Embryonic facial prominence (tissue), 1 donor: Measurements from ENCODE around the gene SLIT2.

Source experiments
- DNase-seq: peaks from one replicate; pipeline ENCODE4 v3.0.0-alpha.2; 2016; ENCODE audit errors: extremely low spot score

The SLIT2 gene

DNA sequence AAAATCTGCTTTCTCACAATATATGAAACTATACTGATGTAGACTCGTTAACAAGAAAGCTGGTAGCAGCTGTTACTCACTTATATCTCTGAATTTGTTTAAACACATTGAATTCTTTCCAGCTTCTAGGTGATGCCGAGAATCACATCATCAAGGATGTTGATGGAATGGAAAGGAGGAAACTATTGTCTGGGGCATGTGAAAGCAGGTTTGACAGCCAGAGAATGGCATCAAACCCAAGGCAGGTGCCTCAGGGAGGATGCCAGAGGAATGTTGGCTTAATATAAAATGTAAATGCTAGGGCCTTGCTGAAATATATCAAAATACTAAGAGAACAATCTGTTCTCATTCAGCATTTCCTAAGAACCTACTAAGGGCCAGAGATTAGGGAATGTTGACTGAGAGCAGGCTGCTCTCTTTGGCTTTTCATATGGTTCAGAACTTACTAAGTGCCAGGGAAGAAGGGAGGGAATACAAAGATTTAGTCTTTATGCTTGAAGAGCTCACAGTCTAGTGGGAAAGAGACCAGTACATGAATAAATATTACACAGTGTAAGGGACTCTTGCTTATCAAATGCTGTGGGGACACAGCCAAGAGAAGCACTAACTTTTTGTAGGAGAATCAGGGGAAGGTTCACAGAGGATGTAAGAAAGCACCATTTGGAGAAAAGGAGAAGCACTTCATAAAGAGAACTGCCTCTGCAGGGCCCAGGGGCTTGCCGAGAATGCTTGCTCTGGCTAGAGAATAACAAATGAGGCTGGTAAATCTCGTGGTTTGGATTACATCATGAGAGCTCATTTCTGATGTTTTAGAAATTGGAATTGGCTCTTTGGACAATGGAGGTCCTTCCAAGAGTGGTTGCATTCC lies 14.7 kb downstream of the SLIT2 start:
- no peak for DNase-seq

DNA sequence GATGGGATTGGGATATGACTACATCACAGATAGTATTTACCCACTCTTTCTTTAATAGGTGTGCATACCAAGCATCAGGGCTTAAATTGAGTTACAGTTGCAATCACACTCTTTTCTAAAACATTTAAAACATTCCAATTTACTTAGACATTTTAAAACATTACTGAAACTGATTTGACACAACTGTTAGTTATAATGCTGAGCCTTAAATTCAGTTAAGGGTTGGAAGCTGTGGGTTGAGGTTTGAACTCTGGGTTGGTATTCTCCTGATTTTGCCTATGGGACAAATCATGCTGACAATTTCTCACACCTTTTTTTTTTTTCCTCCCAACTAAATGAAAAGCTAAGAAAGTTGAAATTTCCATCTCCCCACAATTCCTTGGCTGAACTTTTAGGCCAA lies 16.3 kb downstream of the SLIT2 start:
- no peak for DNase-seq

DNA sequence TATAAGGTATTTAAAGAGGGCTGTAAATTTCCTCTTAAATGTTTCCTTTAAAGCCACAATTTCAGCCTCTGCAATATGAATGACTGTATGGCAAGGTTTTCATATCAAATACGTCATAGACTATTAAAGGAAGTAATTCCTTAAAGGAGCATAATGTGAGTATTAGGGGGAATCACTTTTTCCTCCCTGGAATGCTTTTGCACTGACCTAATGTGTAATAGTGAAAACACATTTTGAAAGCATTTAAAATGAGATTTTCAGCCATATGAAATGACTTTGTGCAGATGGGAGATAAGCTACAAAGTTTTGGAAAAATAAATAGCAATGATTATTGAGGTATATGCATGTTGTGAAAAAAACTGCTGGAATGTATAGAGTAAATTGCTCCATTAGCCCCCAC lies 17.6 kb downstream of the SLIT2 start:
- DNase-seq, result no peak

DNA sequence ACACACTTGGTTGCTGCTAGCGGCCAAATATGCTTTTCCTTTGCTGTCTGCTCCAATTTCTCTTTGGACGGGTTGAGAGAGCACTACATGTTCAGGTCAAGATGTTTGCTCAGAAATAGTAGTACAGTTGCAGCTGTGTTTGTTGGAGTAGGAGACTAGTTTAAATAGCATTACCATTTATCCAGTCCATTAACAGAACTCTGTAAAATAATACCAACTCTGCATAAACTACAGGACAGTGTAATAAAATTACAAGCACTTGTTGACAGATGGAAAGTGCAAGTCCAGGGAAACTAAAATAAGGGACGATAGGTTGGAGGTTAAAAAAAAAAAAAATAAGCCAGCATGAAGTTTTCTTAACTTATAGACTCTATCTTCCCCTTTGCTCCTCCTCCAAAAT lies 20.2 kb downstream of the SLIT2 start:
- DNase-seq, result no peak

DNA sequence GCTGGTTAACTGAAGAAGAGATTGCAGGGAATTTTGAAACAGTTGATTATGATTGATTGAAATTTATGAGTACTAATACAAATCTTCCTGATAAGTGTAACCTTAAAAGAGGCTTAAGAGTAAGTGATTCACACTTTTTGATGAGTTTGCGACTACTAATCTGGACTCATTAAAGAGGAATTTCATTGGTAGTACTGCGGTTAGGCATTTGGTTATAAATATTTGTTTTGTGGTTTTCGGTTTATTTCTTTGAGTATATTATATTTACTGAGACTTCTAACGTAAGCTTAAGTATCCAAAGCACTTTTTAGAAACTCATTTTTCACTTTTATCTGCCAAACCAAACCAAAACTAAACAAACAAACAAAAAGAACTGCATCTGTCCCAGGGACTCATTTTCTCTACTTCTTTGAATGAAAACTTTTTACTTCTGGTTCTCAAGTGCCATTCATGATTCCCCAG lies 20.7 kb downstream of the SLIT2 start:
- DNase-seq, result no peak

DNA sequence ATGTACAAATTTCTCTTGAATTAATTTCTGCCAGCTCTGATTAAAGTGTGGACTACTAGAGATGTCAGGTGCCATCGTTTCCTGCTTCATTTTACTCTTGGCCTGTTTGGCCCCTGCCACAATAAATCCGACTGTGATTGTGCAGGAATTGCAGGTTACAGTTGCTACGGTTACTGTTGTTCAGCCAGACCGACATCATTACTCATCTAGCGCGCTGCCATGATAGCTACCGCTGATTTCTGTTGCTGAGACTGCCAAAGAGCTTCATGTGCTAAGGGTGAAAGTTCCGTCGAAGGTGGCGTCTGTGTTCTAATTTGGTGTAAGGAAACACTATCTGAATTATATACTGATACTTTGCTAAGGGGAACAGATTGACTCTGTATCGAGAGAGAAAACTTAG lies 22.1 kb downstream of the SLIT2 start:
- no peak for DNase-seq

DNA sequence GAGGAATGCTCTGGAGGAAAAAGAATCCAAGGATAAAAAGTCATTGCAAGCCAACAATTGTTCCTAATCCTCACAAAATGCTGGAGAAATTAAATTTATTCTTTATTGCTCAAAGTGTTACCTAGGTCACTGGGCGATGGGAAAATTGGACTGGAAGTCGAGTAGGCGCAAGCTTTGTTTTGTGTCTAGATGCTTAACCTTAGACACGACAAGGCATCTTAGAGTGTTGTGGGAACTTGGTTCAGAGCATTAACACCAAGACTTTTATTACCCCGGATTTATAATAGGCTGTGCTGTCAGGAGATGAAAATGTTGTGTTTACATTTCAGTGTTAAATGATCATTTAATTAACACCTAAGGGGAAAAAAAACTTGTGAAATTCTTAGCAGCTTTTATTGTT lies 25.1 kb downstream of the SLIT2 start:
- DNase-seq, result no peak

DNA sequence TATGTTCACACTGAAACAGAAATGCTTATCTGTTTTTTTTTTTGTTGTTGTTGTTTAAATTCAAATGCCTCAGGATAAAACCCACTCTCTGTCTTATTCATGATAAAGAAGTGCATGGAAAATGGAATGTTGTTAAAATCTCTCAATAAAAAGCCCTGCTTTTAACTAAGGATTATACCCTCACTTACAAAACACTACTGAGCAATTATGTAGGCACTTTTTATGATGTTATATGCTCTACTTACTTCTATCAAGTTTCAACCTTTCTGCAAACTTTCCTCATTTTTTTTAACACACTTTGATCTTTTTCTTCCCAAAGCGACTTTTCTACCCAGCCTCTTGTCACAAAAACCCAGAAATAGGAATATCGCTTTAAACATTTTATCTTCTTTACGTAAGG lies 26.5 kb downstream of the SLIT2 start:
- no peak for DNase-seq

DNA sequence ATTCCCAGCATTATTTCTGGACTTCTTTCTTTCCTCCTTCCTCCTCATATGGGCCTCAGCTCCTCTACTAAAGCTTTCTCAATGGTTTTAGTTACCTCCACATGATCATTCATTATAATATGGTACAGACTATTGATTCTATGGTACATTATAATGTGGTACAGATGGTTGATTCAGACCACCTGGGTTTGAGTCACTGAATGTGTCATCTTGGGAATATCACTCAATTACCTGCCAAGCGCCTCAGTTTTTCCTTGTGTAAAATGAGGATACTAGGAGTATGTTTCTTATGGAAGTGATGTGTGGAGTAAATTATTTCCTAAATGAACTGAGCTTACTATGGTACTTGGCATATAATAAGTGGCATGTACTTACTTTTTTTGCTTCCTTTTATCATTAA lies 27.7 kb downstream of the SLIT2 start:
- no peak for DNase-seq

DNA sequence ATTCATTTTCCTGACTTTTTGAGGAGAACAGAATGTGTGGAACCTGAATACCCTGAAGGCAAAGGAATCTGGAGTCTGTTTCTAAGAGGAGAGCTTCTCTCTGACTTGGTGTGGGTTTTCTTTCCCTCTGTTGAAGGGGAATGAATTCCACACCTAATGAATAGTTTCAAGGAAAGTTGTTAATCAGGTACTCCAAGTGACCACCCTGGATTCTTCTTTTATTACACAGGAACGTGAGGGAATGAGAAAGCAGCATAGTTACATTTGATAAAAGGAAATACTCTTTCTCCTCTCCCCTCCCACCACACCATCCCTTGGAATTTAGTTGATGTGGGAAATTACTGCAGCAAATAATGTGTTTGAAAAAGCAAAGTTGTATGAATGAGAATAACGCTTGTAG lies 29.7 kb downstream of the SLIT2 start:
- DNase-seq, result no peak

DNA sequence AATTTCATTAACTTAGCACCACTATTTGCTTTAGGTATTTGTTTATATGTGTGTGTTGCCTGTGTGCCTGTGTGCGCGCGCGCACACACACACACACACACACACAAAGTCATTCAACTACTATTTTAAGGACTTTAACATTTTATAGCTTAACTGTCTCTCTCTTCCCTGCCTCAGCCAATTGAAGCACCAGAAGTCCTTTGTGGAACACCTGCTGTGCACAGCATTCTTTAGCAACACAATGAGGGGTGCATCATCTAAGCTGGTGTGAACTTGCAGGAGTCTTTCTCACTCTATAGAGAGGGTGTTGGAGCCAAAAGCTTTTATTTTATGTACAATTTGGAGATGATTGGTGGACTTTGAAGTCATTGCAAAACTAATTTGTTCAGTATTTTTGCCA lies 31.3 kb downstream of the SLIT2 start:
- no peak for DNase-seq

DNA sequence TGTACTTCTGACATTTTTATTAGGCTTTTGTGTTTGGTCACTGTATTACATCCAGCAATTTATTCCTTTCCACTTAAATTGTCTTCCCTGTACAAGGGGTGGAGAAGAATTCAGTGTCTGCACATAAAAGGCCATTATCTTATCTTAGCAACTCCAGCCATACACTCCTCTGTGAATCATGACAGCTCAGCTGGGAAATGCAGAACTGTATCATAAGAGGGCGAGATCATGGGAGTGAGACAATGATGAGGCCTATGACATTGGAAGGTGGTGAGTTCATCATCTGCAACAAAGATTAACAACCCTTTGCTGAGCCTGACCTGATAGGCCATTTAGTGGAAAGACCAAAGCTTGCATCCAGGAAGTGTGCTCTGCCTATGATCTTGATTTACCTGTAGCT lies 33.3 kb downstream of the SLIT2 start:
- DNase-seq, result no peak

DNA sequence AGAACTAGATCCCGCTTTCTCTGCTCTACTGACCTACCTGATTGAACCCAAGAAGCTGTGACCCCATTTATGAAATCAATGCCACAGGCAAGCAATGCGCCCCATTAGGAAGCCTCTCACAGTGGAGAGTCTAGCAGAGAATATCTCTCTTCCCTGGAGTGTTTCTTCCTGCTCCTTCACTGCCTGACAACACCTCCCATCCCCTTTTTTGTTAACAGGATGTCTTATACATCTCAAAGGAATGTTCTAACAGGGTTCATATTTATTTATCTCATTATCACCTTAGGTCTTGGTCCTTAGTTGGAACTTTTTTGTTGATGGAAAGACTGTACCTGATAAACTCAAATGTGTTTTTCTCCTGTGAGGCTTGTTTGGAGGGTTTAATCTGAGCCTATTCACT lies 35.5 kb downstream of the SLIT2 start:
- no peak for DNase-seq

DNA sequence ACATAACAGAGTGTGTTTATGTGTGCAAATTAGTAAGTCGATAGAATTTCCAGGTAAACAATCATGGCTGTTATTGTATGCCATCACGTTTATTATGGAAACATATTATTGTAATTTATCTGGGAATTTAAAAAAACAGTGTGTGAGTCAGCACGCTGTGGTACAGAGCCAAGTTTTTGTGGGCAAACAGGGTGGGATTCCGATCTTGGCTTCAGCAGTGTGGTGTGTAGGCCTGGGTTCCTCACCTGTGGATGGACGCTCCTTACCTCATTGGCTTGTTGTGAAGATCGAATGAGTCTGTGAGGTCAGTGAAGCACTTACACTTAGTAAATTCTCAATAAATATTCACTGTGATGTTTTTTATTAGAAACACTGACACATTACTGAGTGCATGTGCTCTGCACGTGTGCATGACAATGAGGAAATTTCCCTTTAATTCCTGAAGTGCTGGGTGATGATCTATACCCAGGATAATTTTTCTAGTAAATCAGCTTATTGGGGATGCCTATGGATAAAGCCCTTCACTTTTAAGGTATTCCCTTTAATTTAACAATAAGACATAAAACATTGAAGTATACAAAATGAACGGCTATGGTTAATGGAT lies 36.4 kb downstream of the SLIT2 start:
- no peak for DNase-seq

DNA sequence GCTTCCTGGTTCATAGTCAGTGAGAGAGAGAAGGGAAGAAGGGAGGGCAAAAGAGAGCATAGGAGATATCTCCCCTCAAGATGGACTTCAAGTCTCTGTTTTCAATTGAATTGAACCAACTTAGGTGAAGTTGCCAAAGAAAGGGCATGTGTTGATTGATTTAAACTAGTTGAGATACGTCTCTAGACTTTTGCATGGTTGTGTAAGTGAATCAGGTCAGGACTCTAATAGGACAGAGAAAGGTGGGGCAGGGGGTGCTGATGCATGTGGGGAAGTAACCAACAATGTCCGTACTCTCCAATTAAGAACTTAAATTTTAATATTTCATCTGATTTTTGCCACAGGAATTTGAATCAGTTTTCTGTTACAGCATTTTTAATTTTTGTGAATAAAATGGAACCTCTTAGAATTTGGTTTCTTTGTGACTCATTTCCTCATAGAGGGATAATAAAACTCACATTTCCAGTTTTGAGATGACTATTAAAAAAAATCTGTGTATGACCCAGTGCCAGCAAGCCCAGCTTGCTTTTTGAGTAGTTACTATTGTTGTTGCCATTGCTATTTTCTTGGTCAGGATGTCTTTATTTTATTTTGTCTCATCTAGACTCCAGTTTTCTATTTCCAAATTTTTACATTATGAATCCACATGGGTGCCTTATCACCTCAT lies 37.3 kb downstream of the SLIT2 start:
- DNase-seq, result no peak

DNA sequence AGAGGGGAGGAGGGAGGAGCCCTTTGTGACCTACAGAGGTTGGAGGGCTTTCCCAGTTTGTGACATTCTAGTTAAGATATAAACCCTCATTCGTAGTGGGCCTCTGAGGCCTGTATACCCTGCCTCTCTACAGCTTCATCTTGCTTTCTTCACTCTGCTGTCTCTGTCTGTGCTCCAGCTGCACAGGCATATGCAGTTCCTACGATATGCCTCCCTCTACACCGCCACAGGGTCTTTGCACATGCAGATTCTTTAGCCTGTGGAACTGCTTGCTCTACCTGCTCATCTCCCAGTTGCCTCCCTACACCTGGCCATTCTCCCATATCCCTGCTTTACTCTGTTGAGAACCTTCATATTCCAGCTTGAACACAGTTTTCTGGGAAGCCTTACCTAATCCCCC lies 38.1 kb downstream of the SLIT2 start:
- DNase-seq, result no peak

DNA sequence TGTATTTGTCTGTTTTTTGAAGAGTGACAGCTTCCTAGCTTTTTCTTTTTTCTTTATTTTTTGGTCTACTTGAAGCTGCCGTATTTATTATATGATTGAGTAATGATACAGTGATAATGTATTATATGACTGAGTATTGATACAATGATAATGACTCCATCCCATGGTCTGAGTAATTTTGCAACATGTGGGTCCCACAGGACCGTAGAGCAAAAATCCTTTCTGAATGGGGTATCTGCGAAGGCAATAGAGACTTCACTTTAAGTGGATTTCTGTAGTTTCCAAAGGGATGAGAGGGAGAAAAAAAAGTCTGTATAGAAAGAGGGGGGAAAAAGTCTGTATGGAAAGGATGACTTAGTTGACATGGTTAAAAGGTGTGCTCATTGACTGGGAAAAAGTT lies 41.0 kb downstream of the SLIT2 start:
- DNase-seq, result no peak

DNA sequence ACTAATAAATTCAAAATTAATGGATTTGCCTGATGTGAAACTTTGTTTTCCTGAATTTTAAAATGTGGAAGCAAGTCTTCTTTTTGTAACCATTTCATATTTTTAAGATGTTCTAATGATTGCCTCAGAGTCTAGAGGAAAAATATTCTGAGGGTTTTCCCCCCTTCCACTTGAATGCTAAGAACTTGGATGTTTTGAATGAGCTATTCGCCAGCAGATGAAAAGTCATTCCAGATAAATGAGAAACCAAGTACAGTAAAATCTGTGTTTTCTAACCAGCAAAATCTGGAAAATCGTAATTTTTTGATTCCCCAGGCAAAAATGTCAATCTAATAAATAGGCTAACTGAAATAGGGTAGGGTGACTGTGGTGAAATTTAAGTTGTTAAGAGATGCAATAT lies 45.6 kb downstream of the SLIT2 start:
- no peak for DNase-seq

DNA sequence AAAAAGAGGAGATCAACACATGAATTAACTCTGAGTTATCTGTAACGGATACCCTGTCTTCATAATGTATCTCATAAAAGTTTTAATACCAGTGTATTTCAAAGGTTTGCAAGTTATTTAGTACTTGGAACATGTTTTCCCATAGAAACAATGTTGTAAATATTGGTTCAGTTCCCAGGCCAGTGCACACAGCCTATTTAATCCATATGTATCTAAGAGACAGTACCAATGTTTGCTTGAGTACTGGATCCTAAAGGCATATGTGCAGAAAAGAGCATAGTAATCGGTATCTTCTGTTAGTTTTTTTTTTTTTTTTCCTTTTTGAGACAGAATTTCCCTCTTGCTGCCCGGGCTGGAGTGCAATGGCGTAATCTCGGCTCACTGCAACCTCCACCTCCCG lies 46.1 kb downstream of the SLIT2 start:
- DNase-seq, result no peak

DNA sequence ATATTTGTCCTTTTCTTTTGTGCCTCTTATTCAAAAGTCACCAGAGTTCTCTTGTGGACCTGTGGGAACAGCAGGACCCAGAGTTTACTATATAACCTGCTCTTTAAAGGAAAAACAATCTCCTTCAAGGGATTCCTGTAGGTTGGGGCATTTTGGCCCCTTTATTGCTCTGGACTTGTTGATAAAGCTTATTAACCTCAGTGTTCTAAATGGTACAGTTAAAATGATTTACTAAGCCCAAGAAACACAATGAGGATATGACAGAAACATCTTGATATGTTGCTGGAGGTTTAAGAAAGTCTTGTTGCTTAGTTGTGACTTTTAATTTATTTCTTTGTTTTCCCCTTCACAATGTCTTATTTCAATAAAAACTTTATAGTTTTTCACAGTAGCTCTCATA lies 46.8 kb downstream of the SLIT2 start:
- no peak for DNase-seq

DNA sequence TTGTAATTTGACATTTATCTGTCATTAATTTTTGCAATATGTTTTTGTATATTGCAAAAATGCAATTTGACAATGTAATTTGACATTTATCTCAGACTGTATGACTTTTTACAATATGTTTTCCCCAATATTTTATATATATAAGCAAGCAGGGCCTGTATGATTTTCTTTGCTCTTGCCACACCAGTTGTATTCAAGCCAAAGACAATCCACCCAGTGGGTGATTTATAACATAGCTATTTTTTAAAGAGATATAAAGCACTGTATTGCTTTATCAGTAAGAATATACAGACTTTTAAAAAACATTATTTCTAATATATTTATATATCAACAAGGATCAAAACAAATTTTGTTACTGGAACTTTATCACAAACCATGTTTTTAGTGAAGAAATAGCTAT lies 47.3 kb downstream of the SLIT2 start:
- no peak for DNase-seq

DNA sequence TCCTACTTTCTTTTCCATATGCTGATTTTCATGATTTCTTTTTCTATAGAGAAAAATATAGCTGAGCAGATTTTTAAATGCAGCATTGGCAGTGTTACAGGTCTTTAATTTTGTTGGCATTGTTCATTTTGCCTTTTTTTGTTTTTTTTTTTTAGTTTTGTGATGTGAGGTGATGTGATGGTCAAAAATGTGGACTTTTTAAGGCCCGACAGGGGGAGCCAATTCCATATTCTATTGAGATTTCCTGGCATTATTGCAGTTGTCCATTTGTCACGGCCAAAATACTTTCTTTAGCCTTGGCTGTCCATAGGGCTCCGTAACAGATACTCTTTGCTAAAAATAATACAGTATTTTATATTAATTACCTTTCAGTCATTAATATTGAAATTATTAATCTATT lies 47.8 kb downstream of the SLIT2 start:
- DNase-seq, result no peak

DNA sequence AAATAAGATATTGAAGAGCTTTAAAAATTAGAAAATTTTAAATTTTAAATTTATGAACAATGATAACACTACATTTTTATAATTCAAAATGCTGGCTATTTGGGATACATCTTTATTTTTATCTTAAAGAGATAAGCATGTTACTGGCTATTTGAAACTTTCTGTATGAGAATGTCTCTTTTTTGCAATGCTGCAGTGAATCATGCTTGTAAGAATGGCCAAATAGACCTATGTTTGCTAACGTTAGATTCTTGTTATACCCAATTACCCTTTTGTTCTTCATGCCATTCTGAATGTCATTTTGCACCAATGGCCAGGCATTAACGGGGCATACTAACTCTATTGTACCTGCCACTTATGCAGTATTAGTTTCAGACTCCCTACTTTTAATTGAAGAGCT lies 49.5 kb downstream of the SLIT2 start:
- no peak for DNase-seq
